GM19035 (cell line): ENCODE data around the gene SANBR.
"Not testable (repeated sequence)": the region's sequence is repeated elsewhere in the genome, so short reads cannot be mapped to it uniquely, and the experiment has no call there.

Source experiments
- ATAC-seq: cut with Tn5 transposase; IDR thresholded peaks from one replicate; pipeline ENCODE4 v1.9.1; 2021; ENCODE audit not compliant: unreplicated experiment

The SANBR gene

DNA sequence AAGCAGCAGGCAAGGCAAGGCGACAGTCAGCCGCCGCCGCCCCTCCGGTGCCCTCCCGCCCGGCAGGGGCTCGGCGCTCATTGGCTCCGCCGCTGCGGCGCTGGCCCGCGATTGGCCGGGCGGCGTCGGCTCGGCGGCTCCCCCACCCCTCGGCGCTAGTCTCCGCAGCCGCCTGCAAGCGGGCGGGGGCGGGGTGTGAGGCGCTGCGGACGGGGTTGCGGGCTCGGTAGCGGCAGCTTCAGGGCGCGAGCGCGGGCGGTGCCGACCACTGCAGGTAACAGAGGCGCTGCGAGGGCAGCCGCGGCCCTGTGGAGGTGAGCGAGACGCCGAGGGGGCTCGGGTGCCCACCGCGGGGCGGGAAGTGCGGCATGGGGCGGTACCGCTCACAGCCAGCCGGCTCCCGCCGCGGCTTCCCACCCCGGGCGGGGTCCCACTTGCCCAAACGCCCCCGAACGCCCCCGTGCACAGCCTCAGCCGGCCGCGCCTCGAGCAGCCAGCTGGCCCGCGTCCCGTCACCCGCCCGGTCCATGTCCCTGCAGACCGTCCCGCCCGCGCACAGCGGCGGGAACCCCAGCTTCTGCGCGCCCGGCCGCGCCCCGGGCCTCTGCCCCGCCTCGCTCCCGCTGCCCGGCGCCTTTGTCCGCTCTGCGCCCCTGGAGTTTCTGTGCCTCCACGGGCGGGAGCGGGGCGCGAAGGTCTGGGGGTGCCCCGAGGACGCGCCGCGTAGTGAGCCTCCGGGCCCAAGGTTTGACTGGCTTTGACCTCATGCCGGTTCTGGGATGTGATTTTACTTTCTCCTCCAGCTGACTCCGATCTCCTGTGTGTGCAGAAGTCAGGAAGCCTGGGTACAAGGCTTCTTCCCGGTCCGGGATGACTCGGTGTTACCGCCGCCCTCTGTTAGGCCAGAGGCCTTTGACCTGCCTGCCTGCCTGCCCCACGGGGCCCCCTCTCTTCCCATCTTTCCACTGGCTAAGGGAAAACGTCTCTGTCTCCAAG, at the start of gene SANBR:
TSS of gene SANBR (plus strand) at position 158 of the 996 bp plus-strand sequence. CDS start 4,480 bp downstream, outside the sequence.
- ATAC-seq, result peak; percentile 98

DNA sequence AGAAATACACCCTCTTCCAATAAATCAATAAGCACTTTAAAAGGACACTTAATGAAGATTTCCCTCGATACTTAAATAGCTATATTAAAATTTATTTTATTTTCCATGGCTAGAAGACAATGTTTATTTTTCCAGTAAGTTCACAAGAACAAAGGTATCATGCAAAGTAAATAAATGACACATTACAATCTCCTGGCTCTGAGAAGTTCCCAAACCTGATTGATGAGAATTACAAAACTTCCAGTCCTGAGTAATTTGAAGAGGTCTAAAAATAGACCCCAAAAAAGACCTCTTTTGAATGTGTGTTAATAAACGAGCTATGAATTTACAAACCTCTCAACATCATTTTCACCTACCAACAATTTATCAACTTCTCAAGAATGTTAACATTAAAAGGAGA, 49.7 kb upstream of the SANBR start:
- ATAC-seq, result no peak

DNA sequence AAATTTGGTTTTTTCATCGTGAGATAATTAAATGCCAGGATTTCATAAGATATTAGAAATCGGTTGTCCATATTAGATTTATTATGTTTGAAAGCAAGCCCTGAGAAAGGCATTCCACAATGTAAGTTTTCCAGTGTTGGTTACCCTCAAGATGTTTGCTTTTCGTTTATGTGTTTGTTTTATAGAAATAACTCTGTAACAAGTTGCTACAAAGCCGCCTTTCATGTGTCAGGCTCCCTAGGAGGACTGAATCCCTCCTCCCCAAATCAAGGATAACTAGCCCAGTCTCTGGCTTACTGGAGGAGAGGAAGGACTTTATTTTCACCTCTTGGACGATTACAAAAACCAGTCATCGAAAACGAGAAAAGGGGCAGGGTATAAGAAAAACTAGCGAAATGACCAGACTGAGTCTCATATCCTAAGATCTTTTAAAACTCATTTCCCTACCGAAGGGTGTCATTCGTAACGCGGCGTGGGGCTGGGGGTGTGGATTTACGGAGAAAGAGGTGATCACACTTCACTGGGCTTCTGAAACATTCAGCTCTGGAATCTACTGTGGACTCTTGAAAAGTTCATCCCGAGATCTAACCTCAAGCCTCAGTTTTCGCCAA, 49.2 kb upstream of the SANBR start:
- peak; percentile 4 for ATAC-seq

DNA sequence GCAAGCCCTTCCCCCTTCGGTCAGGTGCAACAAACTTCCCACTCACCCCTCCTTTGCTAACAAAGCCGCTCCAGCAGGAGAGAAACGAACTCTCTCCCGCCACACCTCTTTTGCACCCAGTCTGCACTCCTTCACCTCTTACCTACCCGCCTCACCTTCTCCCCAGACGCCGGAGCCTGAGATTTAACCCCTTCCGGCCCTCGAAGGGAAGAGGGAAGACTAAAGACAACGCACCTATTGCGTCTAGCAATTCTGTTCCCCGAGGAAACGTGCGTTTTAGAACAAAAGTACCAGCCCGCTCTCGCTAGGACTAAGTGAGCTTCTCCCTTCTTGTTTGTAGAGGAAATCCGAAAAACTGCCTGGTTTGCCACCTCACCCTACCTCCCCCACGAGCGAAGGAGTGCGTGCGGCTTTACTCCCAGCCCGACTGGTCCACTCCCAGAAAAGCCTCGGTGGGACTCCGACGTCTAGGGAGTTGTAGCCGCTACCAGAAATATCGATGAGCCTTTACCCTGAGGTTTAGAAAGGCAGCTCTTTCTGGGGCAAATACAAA, 48.6 kb upstream of the SANBR start:
- ATAC-seq, result peak; percentile 71

DNA sequence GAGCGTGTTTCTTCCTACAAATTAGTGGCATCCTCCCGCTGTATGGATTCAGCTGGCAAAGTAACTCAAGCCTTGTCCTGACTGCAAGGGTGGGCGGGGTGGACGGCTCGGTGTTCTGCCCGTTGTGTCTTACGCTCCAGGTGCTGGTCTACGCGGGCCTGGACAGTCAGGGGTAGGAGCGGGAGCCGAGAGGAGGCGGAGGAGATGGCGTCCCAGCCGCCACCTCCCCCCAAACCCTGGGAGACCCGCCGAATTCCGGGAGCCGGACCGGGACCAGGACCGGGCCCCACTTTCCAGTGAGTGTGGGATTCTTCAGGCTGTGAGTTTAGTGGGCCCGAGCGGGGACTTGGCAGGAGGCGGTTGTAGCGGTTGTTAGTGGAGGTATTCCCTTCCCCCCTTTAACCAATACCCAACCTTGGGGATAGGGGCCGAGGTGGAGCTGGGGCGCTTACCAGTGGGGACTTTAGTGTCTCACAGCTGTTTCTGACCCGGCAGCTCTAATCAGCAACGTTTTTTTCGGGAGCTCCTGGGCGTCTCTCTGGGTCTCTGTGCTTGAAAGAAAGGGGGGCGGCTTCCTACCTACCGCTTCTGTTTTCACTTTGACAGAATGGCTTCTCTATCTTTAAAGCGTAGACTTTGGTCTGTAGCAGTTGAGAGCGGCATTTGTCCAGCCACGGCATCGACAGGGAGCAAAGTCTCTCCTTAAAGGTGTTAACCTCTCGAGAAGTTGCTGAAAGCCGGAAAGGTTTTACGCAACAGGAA, 47.9 kb upstream of the SANBR start, which contains the start of the genes PEX13 and PUS10:
TSS of gene PEX13 (plus strand) at position 165 of the 762 bp plus-strand sequence. CDS start at position 205, 40 bp downstream.
TSS of gene PUS10 (minus strand) at position 700 of the 762 bp plus-strand sequence. CDS start 6,365 bp downstream, outside the sequence.
- peak; percentile 85 for ATAC-seq

DNA sequence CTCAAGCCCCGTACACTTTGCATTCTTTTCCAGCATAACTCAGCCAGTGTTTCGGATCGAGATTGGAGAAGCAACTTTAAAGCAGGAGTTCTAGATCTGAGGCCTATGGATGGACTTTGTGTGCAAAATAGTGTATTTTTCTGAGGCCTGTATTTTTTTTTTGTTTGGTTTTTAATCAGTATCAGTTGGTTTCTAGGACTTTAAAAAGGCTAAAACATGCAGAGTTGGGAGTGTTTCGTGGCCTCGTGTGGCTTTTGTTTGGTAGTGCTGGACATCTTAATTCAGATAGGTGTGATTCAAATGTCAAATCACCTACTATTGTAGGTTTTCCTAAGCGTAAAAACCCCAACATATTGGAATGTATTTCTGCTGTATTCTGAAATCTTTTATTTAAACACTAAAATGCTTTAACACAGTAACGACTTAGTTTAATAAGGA, 47.3 kb upstream of the SANBR start:
- ATAC-seq, result no peak

DNA sequence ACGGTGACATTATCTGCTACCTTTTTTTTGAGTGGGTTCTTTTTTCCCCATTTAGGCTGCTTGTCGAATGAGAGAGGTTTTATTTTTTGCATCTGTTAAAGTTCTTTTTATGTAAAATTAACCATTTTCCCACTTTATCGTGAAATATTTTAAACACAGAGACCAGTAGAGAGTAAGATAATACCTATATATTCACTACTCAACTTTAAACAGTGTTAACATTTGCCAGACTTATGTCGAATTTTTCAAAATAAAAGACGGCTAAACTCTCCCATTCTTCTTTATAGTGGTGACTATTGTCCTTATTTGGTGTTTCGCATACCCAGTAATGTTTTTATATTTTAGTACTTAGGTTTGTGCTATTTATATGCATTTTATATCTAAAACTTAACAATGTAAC, 46.9 kb upstream of the SANBR start:
- no peak for ATAC-seq

DNA sequence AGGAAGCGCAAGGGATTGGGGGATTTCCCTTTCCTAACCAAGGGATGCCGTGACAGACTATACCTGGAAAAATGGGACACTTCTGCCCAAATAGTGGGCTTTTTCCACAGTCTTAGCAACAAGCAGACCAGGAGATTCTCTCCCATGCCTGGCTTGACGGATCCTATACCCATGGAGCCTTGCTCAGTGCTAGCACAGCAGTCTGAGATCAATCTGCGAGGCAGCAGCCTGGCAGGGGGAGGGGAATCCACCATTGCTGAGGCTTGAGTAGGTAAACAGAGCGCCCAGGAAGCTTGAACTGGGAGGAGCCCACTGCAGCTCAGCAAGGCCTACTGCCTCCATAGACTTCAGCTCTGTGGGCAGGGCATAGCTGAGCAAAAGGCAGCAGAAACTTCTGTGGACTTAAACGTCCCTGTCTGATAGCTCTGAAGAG, 44.4 kb upstream of the SANBR start:
- ATAC-seq, result no peak

DNA sequence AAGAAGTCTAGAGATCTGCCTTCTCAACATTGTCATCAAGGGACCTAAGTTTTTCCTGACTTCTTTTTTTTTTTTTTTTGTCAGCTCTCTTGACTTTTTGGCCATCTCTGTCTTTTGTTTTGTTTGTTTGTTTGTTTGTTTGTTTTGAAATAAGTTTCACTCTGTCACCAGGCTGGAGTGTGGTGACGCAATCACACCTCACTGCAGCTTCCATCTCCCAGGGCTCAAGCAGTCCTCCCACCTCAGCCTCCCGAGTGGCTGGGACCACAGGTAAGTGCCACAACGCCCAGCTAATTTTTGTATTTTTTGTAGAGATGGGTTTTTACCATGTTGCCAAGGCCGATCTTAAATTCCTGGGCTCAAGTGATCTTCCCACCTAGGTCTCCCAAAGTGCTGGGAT, 42.0 kb upstream of the SANBR start:
- ATAC-seq, result no peak

DNA sequence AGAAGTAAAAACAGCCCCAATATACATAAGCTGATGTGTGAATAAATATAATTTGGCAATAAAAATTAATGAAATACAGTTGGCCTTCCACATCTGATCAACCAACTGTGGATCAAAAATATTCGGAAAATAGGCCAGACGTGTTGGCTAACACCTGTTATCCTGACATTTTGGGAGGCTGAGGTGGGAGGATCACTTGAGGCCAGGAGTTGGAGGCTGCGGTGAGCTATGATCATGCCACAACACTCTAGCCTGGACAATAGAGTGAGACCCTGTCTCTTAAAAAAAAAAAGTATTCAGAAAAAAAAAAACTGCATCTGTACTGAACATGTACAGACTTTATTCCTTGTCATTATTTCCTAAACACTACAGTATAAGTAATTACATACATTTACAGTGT, 36.1 kb upstream of the SANBR start:
- no peak for ATAC-seq

DNA sequence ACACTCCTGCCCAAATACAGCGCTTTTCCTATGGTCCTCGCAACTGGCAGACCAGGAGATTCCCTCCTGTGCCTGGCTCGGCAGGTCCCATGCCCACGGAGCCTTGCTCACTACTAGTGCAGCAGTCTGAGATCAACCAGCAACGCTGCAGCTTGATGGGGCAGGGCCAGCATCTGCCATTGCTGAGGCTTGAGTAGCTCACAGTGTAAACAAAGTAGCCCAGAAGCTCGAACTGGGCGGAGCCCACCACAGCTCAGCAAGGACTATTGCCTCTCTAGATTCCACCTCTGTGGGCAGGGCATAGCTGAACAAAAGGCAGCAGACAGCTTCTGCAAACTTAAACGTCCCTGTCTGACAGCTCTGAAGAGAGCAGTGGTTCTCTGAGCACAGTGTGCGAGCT, 31.1 kb upstream of the SANBR start:
- ATAC-seq, result not testable (repeated sequence)

DNA sequence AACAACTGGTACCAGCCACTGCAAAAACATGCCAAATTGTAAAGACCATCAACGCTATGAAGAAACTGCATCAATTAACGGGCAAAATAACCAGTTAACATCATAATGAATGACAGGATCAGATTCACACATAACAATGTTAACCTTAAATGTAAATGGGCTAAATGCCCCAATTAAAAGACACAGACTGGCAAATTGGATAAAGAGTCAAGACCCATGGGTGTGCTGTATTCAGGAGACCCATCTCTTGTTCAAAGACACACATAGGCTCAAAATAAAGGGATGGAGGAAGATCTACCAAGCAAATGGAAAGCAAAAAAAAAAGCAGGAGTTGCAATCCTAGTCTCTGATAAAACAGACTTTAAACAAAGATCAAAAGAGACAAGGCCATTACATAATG, 29.0 kb upstream of the SANBR start:
- ATAC-seq, result not testable (repeated sequence)

DNA sequence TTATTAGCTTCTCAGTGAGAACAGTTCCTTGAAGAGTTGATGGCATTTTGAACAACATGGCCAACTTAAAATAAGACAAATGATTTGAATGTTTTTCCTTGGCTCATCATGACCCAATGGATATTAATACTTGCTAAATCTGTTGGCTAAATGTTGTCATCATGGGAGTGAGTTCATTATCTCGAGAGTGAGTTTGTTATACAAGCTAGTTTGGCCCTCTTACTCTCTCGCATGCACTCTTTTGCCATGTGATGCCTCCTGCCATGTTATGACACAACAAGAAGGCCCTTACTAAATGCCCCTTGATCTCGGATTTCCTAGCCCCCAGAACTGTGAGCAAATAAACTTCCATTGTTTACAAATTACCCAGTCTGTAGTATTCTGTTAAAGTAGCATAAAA, 22.9 kb upstream of the SANBR start:
- no peak for ATAC-seq

DNA sequence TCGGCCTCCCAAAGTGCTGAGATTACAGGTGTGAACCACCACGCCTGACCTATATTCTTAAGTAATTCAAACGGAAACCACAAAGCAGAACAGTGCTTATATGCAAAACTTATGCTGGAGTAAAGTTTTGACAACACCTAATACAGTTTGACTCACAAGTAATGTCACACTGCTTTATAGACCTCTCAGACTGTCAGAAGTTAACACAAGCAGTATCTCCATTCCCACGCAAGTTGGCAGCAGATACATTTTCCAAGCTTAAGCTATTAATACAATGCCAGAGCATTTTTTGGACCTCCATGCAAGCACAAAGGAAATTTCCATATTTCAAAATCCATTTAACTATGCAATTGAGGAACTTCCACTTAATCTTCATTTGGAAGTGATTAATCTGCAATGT, 21.0 kb upstream of the SANBR start:
- no peak for ATAC-seq

DNA sequence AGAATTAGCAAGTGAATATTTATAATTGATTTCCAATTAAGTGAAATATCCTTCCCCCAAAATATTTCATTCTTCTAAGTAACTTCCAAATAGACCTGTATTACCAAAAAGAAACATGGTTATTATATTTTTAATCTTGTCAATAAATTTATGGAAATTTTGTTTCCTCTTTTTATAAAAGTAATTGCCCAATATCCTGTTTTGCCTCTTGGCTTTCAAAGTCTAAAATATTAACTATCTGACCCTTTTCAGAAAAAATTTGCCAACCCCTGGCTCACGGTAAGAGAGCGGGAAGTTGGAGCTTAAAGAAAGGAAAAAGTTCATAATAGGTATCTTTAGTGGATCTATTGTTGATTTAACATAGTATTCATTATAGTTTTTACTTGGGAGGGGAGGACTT, 20.4 kb upstream of the SANBR start:
- no peak for ATAC-seq

DNA sequence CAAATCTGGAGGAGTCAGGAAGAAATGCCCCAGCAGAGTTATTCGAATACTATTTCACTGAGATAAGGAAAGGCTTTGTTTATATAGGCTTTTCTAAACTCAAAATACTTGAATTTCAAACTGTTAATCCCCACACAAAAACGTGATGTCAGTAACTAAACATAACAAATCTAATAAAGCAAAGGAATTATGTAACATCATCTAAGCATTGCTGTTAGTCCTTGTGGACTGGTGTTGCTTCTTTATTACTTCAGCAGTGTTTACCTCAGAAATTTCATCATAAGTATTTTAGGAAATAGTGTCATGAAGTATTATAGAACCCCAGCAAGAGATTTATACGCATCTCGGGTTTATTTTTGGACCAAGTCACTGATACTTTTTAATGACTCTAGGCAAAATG, 19.7 kb upstream of the SANBR start:
- ATAC-seq, result no peak

DNA sequence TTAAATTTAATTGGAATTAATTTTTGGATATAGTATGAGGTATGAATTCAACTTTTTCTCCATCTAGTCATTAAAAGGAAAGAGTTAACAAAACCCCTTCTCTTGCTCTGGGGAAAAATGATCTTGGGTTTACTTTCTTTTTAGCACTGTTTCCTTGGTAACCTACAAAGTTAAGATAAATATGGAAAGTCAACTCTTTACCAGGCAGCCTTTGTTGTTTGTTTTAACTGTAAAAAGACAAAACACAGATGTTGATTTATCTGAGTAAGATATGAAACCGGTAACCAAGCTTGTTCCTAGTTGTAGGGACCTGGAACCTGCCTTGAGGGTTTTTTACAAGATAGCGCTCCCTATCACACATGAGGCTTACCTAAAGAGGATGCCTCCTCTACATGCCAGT, 10.1 kb upstream of the SANBR start:
- no peak for ATAC-seq

DNA sequence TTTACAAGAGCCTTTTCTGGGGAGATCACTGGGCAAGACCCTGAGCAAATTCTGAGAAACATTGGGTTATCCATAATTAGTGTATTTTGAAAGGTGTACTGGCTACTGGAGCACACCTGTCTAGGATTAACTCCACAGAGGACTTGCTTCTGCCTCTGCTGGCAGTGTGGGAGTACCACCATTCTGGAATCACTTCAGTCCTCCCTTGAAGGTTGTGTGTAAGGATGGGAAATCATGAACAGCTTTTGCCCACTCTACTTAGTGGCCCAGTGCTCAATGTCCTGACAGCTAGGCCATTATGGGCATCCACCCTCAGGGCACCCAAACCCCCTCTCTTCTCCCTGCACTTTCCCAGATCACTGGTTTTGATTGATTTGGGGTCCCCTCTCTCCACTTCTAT, 8.1 kb upstream of the SANBR start:
- ATAC-seq, result no peak

DNA sequence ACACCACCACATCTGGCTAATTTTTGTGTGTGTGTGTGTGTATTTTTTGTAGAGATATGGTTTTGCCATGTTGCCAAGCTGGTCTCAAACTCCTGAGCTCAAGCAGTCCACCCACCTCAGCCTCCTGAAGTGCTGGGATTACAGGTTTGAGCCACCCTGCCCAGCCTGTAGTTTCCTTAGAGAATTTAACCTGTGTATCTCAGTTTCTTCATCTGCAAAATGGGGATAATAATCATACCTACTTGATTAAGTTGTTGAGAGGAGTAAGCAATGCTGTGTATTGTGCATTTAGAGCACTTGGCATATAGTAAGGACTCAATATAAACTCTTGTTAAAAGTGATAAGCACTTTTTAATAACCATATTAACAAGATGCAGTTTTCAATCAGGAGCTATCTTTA, 6.3 kb upstream of the SANBR start:
- no peak for ATAC-seq

DNA sequence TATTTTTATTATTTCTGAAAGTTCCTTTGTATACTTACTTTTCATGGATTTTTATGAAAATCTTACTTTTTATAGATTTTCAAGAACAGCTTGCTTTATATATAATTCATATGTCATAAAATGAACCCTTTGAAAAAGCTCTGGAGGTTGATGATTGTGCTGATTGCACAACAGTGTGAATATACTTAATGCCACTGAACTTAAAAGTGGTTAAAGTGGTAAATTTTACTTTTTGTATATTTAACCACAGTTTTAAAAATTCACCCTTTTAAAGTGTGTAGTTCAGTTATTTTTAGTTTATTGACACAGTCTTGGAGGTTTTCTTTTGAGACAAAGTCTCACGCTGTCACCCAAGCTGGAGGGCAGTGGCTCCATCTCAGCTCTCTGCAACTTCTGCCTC, 8.4 kb downstream of the SANBR start:
- no peak for ATAC-seq

DNA sequence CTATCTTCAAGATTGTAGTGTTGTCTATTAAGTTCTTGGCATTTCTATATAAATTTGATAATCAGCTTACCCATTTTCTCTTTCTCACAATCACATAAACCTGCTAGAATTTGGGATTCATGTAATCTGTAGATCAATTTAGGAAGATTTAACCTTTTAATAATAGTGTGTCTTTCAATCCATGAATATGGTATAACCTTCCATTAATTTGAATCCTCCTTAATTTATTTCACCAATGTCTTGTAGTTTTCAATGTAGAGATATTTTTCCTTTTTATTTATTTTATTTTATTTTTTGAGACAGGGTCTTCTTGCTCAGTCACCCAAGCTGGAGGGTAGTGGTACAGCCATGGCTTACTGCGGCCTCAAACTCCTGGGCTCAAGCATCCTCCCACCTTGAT, 20.2 kb downstream of the SANBR start:
- ATAC-seq, result no peak
